ENCODE data around the gene PKNOX1. TPM values are rescaled to one million over a fixed set of nuclear protein-coding genes. Genes with fewer than 3 reads are reported as not detected.

PKNOX1 gene
- total RNA-seq, 1 donor = 11.9 TPM

DNA sequence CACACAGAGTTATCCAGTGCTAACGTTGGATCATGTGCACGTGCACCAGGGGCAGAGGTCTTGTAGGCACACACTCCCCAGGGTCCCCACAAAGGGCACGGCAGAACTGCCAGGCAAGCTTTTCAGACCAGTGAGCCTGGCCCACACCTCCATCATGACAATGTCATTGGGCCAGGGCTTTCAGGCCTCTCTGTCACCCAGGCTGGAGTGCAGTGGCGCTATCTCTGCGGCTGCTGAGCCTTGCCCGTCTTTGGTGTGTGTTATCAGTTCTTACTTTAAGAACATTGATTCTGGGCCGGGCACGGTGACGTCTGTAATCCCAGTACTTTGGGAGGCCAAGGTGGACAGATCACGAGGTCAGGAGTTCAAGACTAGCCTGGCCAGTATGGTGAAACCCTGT lies 44.2 kb downstream of the PKNOX1 start:
- Histone ChIP-seq H3K4me2 (ENCODE audit: insufficient read depth, low read length) (no peak overlapping the region), H3K9me3 (ENCODE audit: low read depth, low read length) (no peaks in the 10 kb centered on the region), H3K27ac (ENCODE audit: low read depth, low read length) (no peak overlapping the region), H3K36me3 (ENCODE audit: insufficient read depth, low read length) (peaks cover 27% of the 10 kb centered on the region), H4K20me1 (ENCODE audit: insufficient read depth, low read length) (no peaks in the 10 kb centered on the region), H3K4me1 (ENCODE audit: insufficient read depth, low read length) (no peaks in the 10 kb centered on the region), H3K4me3 (ENCODE audit: insufficient read depth, low read length) (no peak overlapping the region), H2AFZ (ENCODE audit: low read length) (no peak overlapping the region), H3K79me2 (ENCODE audit: insufficient read depth, low read length) (no peaks in the 10 kb centered on the region), H3K27me3 (ENCODE audit: insufficient read depth, low read length) (no peaks in the 10 kb centered on the region)
- DNase-seq (ENCODE audit: insufficient read length, low spot score, missing footprints) = no peak
- TF ChIP-seq, protein P1, sequence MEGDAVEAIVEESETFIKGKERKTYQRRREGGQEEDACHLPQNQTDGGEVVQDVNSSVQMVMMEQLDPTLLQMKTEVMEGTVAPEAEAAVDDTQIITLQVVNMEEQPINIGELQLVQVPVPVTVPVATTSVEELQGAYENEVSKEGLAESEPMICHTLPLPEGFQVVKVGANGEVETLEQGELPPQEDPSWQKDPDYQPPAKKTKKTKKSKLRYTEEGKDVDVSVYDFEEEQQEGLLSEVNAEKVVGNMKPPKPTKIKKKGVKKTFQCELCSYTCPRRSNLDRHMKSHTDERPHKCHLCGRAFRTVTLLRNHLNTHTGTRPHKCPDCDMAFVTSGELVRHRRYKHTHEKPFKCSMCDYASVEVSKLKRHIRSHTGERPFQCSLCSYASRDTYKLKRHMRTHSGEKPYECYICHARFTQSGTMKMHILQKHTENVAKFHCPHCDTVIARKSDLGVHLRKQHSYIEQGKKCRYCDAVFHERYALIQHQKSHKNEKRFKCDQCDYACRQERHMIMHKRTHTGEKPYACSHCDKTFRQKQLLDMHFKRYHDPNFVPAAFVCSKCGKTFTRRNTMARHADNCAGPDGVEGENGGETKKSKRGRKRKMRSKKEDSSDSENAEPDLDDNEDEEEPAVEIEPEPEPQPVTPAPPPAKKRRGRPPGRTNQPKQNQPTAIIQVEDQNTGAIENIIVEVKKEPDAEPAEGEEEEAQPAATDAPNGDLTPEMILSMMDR (IDR thresholded peaks at IDR 0.05; ENCODE audit: extremely low read depth, low read depth, low read length) = no peak

DNA sequence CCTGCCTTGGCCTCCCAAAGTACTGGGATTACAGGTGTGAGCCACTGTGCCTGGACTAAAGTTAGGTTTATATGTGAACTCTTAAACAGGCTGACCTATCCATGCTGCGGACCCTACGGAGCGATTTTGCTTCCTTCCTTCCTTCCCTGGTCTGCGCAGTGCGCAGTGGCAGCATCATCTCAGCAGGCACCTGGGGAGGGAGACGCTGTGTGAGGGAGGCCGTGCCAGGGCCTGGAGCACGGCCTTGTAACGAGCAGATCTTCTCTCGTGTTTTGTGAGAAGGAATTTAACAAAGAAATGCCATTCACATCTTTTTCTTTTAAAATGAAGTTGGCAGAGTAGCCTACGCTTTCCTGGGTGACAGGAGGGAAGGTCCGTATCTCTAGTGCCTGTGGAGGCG lies 45.8 kb downstream of the PKNOX1 start:
- Histone ChIP-seq H3K27me3 (ENCODE audit: insufficient read depth, low read length) (no peaks in the 10 kb centered on the region), H4K20me1 (ENCODE audit: insufficient read depth, low read length) (no peaks in the 10 kb centered on the region), H2AFZ (ENCODE audit: low read length) (no peak overlapping the region), H3K4me3 (ENCODE audit: insufficient read depth, low read length) (no peak overlapping the region), H3K79me2 (ENCODE audit: insufficient read depth, low read length) (no peaks in the 10 kb centered on the region), H3K4me2 (ENCODE audit: insufficient read depth, low read length) (no peak overlapping the region), H3K9me3 (ENCODE audit: low read depth, low read length) (no peaks in the 10 kb centered on the region), H3K4me1 (ENCODE audit: insufficient read depth, low read length) (no peaks in the 10 kb centered on the region), H3K36me3 (ENCODE audit: insufficient read depth, low read length) (peaks cover 33% of the 10 kb centered on the region), H3K27ac (ENCODE audit: low read depth, low read length) (no peak overlapping the region)
- no peak for DNase-seq (ENCODE audit: insufficient read length, low spot score, missing footprints)
- TF ChIP-seq, protein P1 (IDR thresholded peaks at IDR 0.05; ENCODE audit: extremely low read depth, low read depth, low read length) = no peak

DNA sequence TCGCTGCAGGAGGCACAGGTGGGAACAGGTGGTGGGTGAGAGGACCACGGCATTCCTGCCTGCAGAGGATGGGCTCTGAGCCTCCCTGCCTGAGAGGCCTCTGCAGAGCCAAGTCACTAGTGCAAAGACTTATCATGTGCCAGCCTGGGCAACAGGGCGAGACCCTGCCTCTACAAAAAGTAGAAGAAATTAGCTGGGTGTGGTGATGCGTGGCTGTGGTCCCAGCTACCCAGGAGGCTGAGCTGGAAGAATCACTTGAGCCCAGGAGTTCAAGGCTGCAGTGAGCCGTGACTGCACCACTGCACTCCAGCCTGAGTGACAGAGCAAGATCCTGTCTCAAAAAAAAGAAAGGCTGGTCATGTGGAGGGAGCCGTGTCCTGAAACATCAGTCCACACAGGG lies 46.4 kb downstream of the PKNOX1 start:
- H3K79me2 ChIP-seq (ENCODE audit: insufficient read depth, low read length) = no peaks in the 10 kb centered on the region
- peaks cover 33% of the 10 kb centered on the region for H3K36me3 ChIP-seq (ENCODE audit: insufficient read depth, low read length)
- H3K4me3 ChIP-seq (ENCODE audit: insufficient read depth, low read length) = no peak overlapping the region
- no peak overlapping the region for H2AFZ ChIP-seq (ENCODE audit: low read length)
- TF ChIP-seq, protein P1 (IDR thresholded peaks at IDR 0.05; ENCODE audit: extremely low read depth, low read depth, low read length) = no peak
- no peaks in the 10 kb centered on the region for H3K9me3 ChIP-seq (ENCODE audit: low read depth, low read length)
- no peaks in the 10 kb centered on the region for H4K20me1 ChIP-seq (ENCODE audit: insufficient read depth, low read length)
- no peaks in the 10 kb centered on the region for H3K4me1 ChIP-seq (ENCODE audit: insufficient read depth, low read length)
- H3K27me3 ChIP-seq (ENCODE audit: insufficient read depth, low read length) = no peaks in the 10 kb centered on the region
- no peak overlapping the region for H3K4me2 ChIP-seq (ENCODE audit: insufficient read depth, low read length)
- DNase-seq (ENCODE audit: insufficient read length, low spot score, missing footprints) = no peak
- H3K27ac ChIP-seq (ENCODE audit: low read depth, low read length) = no peak overlapping the region

DNA sequence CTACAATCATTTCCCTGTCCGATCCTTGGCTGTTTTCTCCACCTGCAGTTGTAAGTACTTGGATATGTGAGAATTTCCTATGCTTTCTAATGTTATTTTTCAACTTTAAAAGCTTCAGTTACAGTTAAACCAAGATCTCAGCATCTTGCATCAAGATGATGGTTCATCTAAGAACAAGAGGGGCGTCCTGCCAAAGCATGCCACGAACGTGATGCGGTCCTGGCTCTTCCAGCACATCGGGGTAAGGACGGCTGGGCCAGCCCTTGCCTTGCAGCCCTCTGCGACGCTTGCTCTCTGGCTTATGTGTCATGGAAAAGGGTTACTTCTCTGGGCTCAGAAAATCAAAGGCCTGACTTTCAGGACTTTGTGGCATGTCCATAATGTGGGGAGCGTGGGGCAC lies 46.8 kb downstream of the PKNOX1 start:
- TF ChIP-seq, protein P1 (IDR thresholded peaks at IDR 0.05; ENCODE audit: extremely low read depth, low read depth, low read length) = no peak
- DNase-seq (ENCODE audit: insufficient read length, low spot score, missing footprints) = no peak
- Histone ChIP-seq H4K20me1 (ENCODE audit: insufficient read depth, low read length) (no peaks in the 10 kb centered on the region), H3K4me3 (ENCODE audit: insufficient read depth, low read length) (no peak overlapping the region), H3K4me2 (ENCODE audit: insufficient read depth, low read length) (no peak overlapping the region), H3K27me3 (ENCODE audit: insufficient read depth, low read length) (no peaks in the 10 kb centered on the region), H2AFZ (ENCODE audit: low read length) (no peak overlapping the region), H3K36me3 (ENCODE audit: insufficient read depth, low read length) (peaks cover 29% of the 10 kb centered on the region), H3K79me2 (ENCODE audit: insufficient read depth, low read length) (no peaks in the 10 kb centered on the region), H3K9me3 (ENCODE audit: low read depth, low read length) (no peaks in the 10 kb centered on the region), H3K4me1 (ENCODE audit: insufficient read depth, low read length) (no peaks in the 10 kb centered on the region), H3K27ac (ENCODE audit: low read depth, low read length) (no peak overlapping the region)

Measured in osteoblast (primary cell).